ENCODE measurements around the gene ENOX1.

ENOX1 gene

DNA sequence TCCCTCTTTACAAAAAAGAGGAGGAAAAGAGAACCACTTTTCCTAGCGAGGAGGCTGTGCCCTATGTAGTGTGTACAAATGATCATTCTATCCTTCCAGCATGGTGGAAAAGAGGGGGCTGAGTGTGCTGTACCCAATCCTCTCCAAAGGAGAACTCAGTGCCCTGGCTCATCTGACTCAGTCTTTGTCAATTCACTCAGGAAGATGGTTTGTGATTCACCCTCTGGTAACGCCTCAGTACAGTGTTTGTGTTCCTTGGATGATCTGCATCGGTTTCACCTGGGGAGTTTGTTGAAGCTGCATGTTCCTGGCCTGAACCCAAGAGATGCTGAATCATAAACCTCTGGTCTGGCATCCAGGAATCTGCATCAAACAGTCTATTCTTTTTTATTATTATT is 18.3 kb upstream of the ENOX1 start:
- H3K27me3 ChIP-seq (ENCODE audit: control insufficient read depth in 2 of 2, insufficient read depth in 2 of 2, low read length in 2 of 2), result no peaks in the 10 kb centered on the region
- no peak overlapping the region for H3K9ac ChIP-seq (ENCODE audit: low read depth in 1 of 2, low read length in 2 of 2)
- H3K36me3 ChIP-seq (ENCODE audit: control insufficient read depth in 2 of 2, insufficient read depth in 2 of 2, low read length in 2 of 2), result no peaks in the 10 kb centered on the region
- H3K4me1 ChIP-seq (ENCODE audit: control insufficient read depth in 2 of 2, insufficient read depth in 2 of 2, low read length in 2 of 2), result no peaks in the 10 kb centered on the region
- no peaks in the 10 kb centered on the region for H3K9me3 ChIP-seq (ENCODE audit: control insufficient read depth in 2 of 2, low read length in 2 of 2)
- H3K4me3 ChIP-seq (ENCODE audit: low read length in 2 of 2), result no peak overlapping the region
- H3K27ac ChIP-seq (ENCODE audit: low read depth in 2 of 2, low read length in 2 of 2), result no peak overlapping the region

DNA sequence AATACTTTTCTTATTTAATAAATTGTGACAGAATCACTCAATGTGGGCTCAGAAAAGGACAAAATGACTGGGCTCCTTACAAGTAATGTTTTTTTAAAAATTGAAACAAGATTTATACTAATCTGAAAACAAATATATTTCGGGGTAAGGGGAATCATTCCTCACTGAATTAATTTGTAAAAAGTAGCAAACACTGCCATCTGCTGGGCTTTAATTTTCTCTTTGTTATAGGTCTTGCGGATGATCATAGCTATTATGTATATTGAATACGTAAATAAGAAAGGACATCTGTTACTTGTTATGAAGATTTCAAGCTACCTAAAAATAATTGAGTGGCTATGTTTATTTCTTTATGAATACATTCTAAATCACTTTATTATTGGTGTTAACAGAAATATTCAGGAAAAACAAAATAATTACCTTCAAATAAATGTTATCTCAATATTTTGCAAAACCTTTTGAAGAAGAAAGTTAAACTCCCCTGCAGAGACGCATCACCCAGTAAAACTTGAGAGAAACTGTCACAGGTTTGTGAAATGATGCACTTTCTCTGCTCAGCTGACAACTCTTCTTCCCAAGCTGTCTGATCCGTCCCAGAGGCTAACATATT is 17.8 kb upstream of the ENOX1 start:
- H3K4me3 ChIP-seq (ENCODE audit: low read length in 2 of 2), result no peak overlapping the region
- no peak overlapping the region for H3K9ac ChIP-seq (ENCODE audit: low read depth in 1 of 2, low read length in 2 of 2)
- no peak overlapping the region for H3K27ac ChIP-seq (ENCODE audit: low read depth in 2 of 2, low read length in 2 of 2)
- no peaks in the 10 kb centered on the region for H3K27me3 ChIP-seq (ENCODE audit: control insufficient read depth in 2 of 2, insufficient read depth in 2 of 2, low read length in 2 of 2)
- H3K36me3 ChIP-seq (ENCODE audit: control insufficient read depth in 2 of 2, insufficient read depth in 2 of 2, low read length in 2 of 2), result no peaks in the 10 kb centered on the region
- H3K9me3 ChIP-seq (ENCODE audit: control insufficient read depth in 2 of 2, low read length in 2 of 2), result no peaks in the 10 kb centered on the region
- no peaks in the 10 kb centered on the region for H3K4me1 ChIP-seq (ENCODE audit: control insufficient read depth in 2 of 2, insufficient read depth in 2 of 2, low read length in 2 of 2)

DNA sequence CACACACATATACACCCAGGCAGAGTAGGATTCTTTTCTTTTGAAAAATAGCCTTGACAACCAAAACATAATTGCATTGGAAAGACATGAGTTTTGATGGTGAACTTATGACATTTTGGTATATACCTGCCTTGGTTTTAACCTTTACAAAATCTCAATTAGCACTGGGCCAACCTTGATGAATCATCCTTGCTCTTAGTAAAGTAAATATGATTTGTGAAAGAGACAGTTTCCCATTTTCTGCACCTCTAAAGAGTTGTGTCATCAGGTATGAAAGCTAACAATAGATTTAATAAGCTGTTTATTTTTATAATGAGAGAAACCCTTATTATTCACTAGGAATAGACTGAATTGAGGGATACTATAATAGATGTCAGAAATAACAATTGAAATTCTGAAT is 15.7 kb upstream of the ENOX1 start:
- Histone ChIP-seq H3K27me3 (ENCODE audit: control insufficient read depth in 2 of 2, insufficient read depth in 2 of 2, low read length in 2 of 2) (no peaks in the 10 kb centered on the region), H3K4me1 (ENCODE audit: control insufficient read depth in 2 of 2, insufficient read depth in 2 of 2, low read length in 2 of 2) (no peaks in the 10 kb centered on the region), H3K9me3 (ENCODE audit: control insufficient read depth in 2 of 2, low read length in 2 of 2) (no peaks in the 10 kb centered on the region), H3K4me3 (ENCODE audit: low read length in 2 of 2) (no peak overlapping the region), H3K27ac (ENCODE audit: low read depth in 2 of 2, low read length in 2 of 2) (no peak overlapping the region), H3K36me3 (ENCODE audit: control insufficient read depth in 2 of 2, insufficient read depth in 2 of 2, low read length in 2 of 2) (no peaks in the 10 kb centered on the region), H3K9ac (ENCODE audit: low read depth in 1 of 2, low read length in 2 of 2) (no peak overlapping the region)

GRCh38 chr13:43800828-43801227 is 14.1 kb upstream of the ENOX1 start:
- Histone ChIP-seq H3K4me1 (ENCODE audit: control insufficient read depth in 2 of 2, insufficient read depth in 2 of 2, low read length in 2 of 2) (no peaks in the 10 kb centered on the region), H3K27me3 (ENCODE audit: control insufficient read depth in 2 of 2, insufficient read depth in 2 of 2, low read length in 2 of 2) (no peaks in the 10 kb centered on the region), H3K4me3 (ENCODE audit: low read length in 2 of 2) (no peak overlapping the region), H3K27ac (ENCODE audit: low read depth in 2 of 2, low read length in 2 of 2) (no peak overlapping the region), H3K9me3 (ENCODE audit: control insufficient read depth in 2 of 2, low read length in 2 of 2) (no peaks in the 10 kb centered on the region), H3K9ac (ENCODE audit: low read depth in 1 of 2, low read length in 2 of 2) (no peak overlapping the region), H3K36me3 (ENCODE audit: control insufficient read depth in 2 of 2, insufficient read depth in 2 of 2, low read length in 2 of 2) (no peaks in the 10 kb centered on the region)

DNA sequence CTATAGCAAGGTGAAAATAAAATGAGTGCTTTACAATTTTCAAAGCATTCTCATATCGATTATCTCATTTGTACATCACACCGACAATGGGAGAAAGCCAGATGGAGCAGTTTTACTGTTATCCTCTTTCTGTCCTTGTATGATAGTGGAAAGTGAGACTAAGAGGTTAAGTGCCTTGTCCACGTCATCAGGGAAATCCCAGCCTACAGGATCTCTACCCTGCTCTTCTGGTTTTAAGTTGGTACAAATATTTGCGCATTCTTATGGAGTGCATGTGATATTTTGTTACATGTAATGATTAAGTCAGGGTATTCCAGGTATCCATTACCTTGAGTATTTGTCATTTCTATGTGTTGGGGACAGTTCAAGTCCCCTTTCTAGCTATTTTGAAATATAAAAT is 12.4 kb upstream of the ENOX1 start:
- Histone ChIP-seq H3K4me1 (ENCODE audit: control insufficient read depth in 2 of 2, insufficient read depth in 2 of 2, low read length in 2 of 2) (no peaks in the 10 kb centered on the region), H3K4me3 (ENCODE audit: low read length in 2 of 2) (no peak overlapping the region), H3K9ac (ENCODE audit: low read depth in 1 of 2, low read length in 2 of 2) (no peak overlapping the region), H3K27ac (ENCODE audit: low read depth in 2 of 2, low read length in 2 of 2) (no peak overlapping the region), H3K27me3 (ENCODE audit: control insufficient read depth in 2 of 2, insufficient read depth in 2 of 2, low read length in 2 of 2) (no peaks in the 10 kb centered on the region), H3K36me3 (ENCODE audit: control insufficient read depth in 2 of 2, insufficient read depth in 2 of 2, low read length in 2 of 2) (no peaks in the 10 kb centered on the region), H3K9me3 (ENCODE audit: control insufficient read depth in 2 of 2, low read length in 2 of 2) (no peaks in the 10 kb centered on the region)

GRCh38 chr13:43797869-43798268 is 11.1 kb upstream of the ENOX1 start:
- H3K4me1 ChIP-seq (ENCODE audit: control insufficient read depth in 2 of 2, insufficient read depth in 2 of 2, low read length in 2 of 2), result no peaks in the 10 kb centered on the region
- no peaks in the 10 kb centered on the region for H3K36me3 ChIP-seq (ENCODE audit: control insufficient read depth in 2 of 2, insufficient read depth in 2 of 2, low read length in 2 of 2)
- no peaks in the 10 kb centered on the region for H3K9me3 ChIP-seq (ENCODE audit: control insufficient read depth in 2 of 2, low read length in 2 of 2)
- H3K27ac ChIP-seq (ENCODE audit: low read depth in 2 of 2, low read length in 2 of 2), result no peak overlapping the region
- H3K4me3 ChIP-seq (ENCODE audit: low read length in 2 of 2), result no peak overlapping the region
- H3K9ac ChIP-seq (ENCODE audit: low read depth in 1 of 2, low read length in 2 of 2), result no peak overlapping the region
- no peaks in the 10 kb centered on the region for H3K27me3 ChIP-seq (ENCODE audit: control insufficient read depth in 2 of 2, insufficient read depth in 2 of 2, low read length in 2 of 2)

DNA sequence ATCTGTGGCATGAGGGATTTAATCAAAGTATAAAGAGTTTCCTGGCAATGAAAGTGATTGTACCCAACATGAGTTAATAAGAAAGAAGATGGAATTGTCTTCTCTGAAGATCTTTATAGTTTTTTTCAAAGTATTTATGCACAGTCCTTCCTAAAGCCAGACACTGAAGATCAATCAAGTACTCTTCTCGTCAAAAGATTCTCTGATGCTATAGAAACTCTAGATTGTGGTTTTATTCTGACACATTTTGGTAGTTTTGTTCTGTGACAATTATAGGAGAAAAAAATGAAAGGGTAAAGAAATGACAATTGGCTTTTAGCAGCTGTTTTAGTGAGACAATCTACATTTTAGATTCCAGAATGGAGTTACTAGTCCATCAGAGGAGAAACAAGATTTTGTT is 10.4 kb upstream of the ENOX1 start:
- no peak overlapping the region for H3K27ac ChIP-seq (ENCODE audit: low read depth in 2 of 2, low read length in 2 of 2)
- no peaks in the 10 kb centered on the region for H3K27me3 ChIP-seq (ENCODE audit: control insufficient read depth in 2 of 2, insufficient read depth in 2 of 2, low read length in 2 of 2)
- no peak overlapping the region for H3K4me3 ChIP-seq (ENCODE audit: low read length in 2 of 2)
- no peaks in the 10 kb centered on the region for H3K36me3 ChIP-seq (ENCODE audit: control insufficient read depth in 2 of 2, insufficient read depth in 2 of 2, low read length in 2 of 2)
- no peaks in the 10 kb centered on the region for H3K9me3 ChIP-seq (ENCODE audit: control insufficient read depth in 2 of 2, low read length in 2 of 2)
- no peaks in the 10 kb centered on the region for H3K4me1 ChIP-seq (ENCODE audit: control insufficient read depth in 2 of 2, insufficient read depth in 2 of 2, low read length in 2 of 2)
- H3K9ac ChIP-seq (ENCODE audit: low read depth in 1 of 2, low read length in 2 of 2), result no peak overlapping the region

DNA sequence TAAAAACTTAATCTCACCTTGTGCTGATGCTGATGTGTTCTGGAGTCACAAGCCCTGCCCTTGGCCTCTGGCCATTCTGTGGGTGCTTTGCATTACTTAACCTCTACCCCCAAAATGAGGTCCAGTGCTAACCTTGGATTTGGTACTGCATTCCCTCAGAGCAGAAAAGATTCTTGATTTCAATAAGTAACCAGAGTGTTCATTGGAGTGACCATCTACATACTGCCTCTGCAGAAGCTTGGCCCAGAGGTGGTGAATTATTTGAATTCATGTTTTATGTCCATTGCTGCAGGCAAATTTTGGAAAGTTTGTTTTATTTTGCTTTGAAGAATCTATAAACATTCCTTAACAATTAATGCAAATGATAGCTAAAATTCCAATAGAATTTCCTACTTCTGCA is 7.6 kb upstream of the ENOX1 start:
- Histone ChIP-seq H3K9ac (ENCODE audit: low read depth in 1 of 2, low read length in 2 of 2) (no peak overlapping the region), H3K36me3 (ENCODE audit: control insufficient read depth in 2 of 2, insufficient read depth in 2 of 2, low read length in 2 of 2) (no peaks in the 10 kb centered on the region), H3K9me3 (ENCODE audit: control insufficient read depth in 2 of 2, low read length in 2 of 2) (no peaks in the 10 kb centered on the region), H3K4me1 (ENCODE audit: control insufficient read depth in 2 of 2, insufficient read depth in 2 of 2, low read length in 2 of 2) (no peaks in the 10 kb centered on the region), H3K4me3 (ENCODE audit: low read length in 2 of 2) (no peak overlapping the region), H3K27me3 (ENCODE audit: control insufficient read depth in 2 of 2, insufficient read depth in 2 of 2, low read length in 2 of 2) (no peaks in the 10 kb centered on the region), H3K27ac (ENCODE audit: low read depth in 2 of 2, low read length in 2 of 2) (no peak overlapping the region)

GRCh38 chr13:43792076-43792881 is 5.5 kb upstream of the ENOX1 start:
- H3K27me3 ChIP-seq (ENCODE audit: control insufficient read depth in 2 of 2, insufficient read depth in 2 of 2, low read length in 2 of 2), result peaks cover 6 to 12% of the 10 kb centered on the region in 2 donors
- H3K9me3 ChIP-seq (ENCODE audit: control insufficient read depth in 2 of 2, low read length in 2 of 2), result no peaks in the 10 kb centered on the region
- no peaks in the 10 kb centered on the region for H3K36me3 ChIP-seq (ENCODE audit: control insufficient read depth in 2 of 2, insufficient read depth in 2 of 2, low read length in 2 of 2)
- H3K27ac ChIP-seq (ENCODE audit: low read depth in 2 of 2, low read length in 2 of 2), result no peak overlapping the region
- H3K4me3 ChIP-seq (ENCODE audit: low read length in 2 of 2), result no peak overlapping the region
- H3K9ac ChIP-seq (ENCODE audit: low read depth in 1 of 2, low read length in 2 of 2), result no peak overlapping the region
- H3K4me1 ChIP-seq (ENCODE audit: control insufficient read depth in 2 of 2, insufficient read depth in 2 of 2, low read length in 2 of 2), result peaks cover 2 to 5% of the 10 kb centered on the region in 2 donors

DNA sequence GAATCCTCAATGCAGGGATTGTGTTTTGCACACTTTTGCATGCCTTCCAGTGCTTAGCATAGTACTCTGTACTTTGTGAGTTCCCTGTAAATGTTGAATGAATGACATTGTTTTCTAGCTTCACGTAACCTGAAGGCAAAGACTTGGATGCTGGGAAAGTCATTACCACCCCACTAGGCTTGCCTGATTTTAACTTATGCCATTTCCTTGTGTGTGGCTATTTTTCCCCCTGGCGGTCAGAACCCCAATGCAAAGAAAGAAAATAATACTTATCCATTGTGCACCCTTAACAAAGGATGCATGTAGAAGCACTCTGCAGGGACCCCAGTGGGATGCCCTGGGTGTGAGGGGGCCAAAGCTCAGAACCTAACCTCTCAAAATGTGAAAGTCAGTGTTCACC is 1.2 kb upstream of the ENOX1 start:
- H3K4me1 ChIP-seq (ENCODE audit: control insufficient read depth in 2 of 2, insufficient read depth in 2 of 2, low read length in 2 of 2), result peaks cover 11 to 16% of the 10 kb centered on the region in 2 donors
- no peak overlapping the region for H3K27ac ChIP-seq (ENCODE audit: low read depth in 2 of 2, low read length in 2 of 2)
- H3K9ac ChIP-seq (ENCODE audit: low read depth in 1 of 2, low read length in 2 of 2), result no peak overlapping the region
- H3K4me3 ChIP-seq (ENCODE audit: low read length in 2 of 2), result no peak overlapping the region
- H3K27me3 ChIP-seq (ENCODE audit: control insufficient read depth in 2 of 2, insufficient read depth in 2 of 2, low read length in 2 of 2), result peaks cover 10 to 15% of the 10 kb centered on the region in 2 donors
- no peaks in the 10 kb centered on the region for H3K9me3 ChIP-seq (ENCODE audit: control insufficient read depth in 2 of 2, low read length in 2 of 2)
- no peaks in the 10 kb centered on the region for H3K36me3 ChIP-seq (ENCODE audit: control insufficient read depth in 2 of 2, insufficient read depth in 2 of 2, low read length in 2 of 2)

Measured in mucosa of rectum (tissue), 2 donors.